Subcutaneous adipose tissue (tissue), 4 donors: ENCODE data around the gene WDSUB1. TPM values are rescaled to one million over a fixed set of nuclear protein-coding genes. Genes with fewer than 3 reads are reported as not detected.

Experiments
- CTCF ChIP-seq: fragments of 450-650 bp; IDR thresholded peaks from one replicate; pipeline ENCODE4 v1.5.1; 2016; ENCODE audit warnings: low read depth, mild to moderate bottlenecking, control low read depth, antibody characterized with exemption, moderate library complexity
- total RNA-seq, 4 donors: library from RNA; depleted of rRNA; stranded (reverse); fragments of >200 nt; gene quantifications; one replicate each; pipeline ENCODE4 v1.1.0, GENCODE V29; 2016

The WDSUB1 gene
- total RNA-seq, 4 donors from 2014 or later = 5.8 to 9.3 (median 8.2) TPM

- no peak for TF ChIP-seq CTCF
These were observed 74.8 kb downstream of the WDSUB1 start for GRCh38 chr2:159211447-159212396.

- no peak for TF ChIP-seq CTCF
These were observed 76.9 kb downstream of the WDSUB1 start for GRCh38 chr2:159209341-159210306.

- TF ChIP-seq CTCF = no peak
These were observed 78.1 kb downstream of the WDSUB1 start for GRCh38 chr2:159208438-159208837.

GRCh38 chr2:159206736-159207380, 79.6 kb downstream of the WDSUB1 start:
- TF ChIP-seq CTCF = no peak

GRCh38 chr2:159204381-159205144, 81.9 kb downstream of the WDSUB1 start:
- no peak for TF ChIP-seq CTCF

GRCh38 chr2:159202568-159203071, 83.9 kb downstream of the WDSUB1 start:
- no peak for TF ChIP-seq CTCF
